OCI-M2 (cell line): ENCODE data around the gene BSN.

Source experiments
- DNase-seq: peaks from one replicate; lab custom pipeline; 2025; ENCODE audit not compliant: unreplicated experiment; lab: John Stamatoyannopoulos, UW

BSN gene

GRCh38 chr3:49714728-49715550, 160.7 kb downstream of the BSN start:
- no peak for DNase-seq

- DNase-seq = no peak
Observed at GRCh38 chr3:49715611-49716121, 161.4 kb downstream of the BSN start.

- no peak for DNase-seq
Observed at GRCh38 chr3:49716169-49716568, 161.9 kb downstream of the BSN start.

GRCh38 chr3:49716691-49717210, 162.5 kb downstream of the BSN start:
- DNase-seq = no peak

GRCh38 chr3:49717211-49717958, 163.1 kb downstream of the BSN start:
- no peak for DNase-seq

GRCh38 chr3:49717959-49718857, 163.9 kb downstream of the BSN start:
- no peak for DNase-seq

- no peak for DNase-seq
Observed at GRCh38 chr3:49718858-49719213, 164.6 kb downstream of the BSN start.

- DNase-seq = no peak
Observed at GRCh38 chr3:49719214-49719884, 165.1 kb downstream of the BSN start, which contains the start of gene AMIGO3. TSS of gene AMIGO3 (minus strand) at chr3:49719684. CDS start at chr3:49719465, 219 bp downstream.
